GM23338 (cell line): ENCODE data around the gene NPY2R. TPM values are rescaled to one million over a fixed set of nuclear protein-coding genes. Genes with fewer than 3 reads are reported as not detected.

ENCODE experiments used
- ATAC-seq: fragments of 200-7000 bp; cut with Tn5 transposase; 3 replicates; pipeline ENCODE4 v1.9.1; 2020
- DNase-seq: peaks from one replicate; pipeline ENCODE4 v3.0.0-alpha.2; 2015; ENCODE audit warnings: low spot score
- H2AFZ ChIP-seq: fragments of 200-600 bp; sonication (generic); 2 replicates; pipeline ENCODE4 v1.8.0; 2016; ENCODE audit warnings: antibody characterized with exemption, mild to moderate bottlenecking, moderate library complexity
- H3F3A ChIP-seq: fragments of 200-600 bp; sonication (generic); replicated peaks from 2 replicates; pipeline ENCODE4 v1.8.0; 2017; ENCODE audit warnings: antibody characterized with exemption, mixed run types, low read depth
- H3K27ac ChIP-seq: fragments of 200-600 bp; sonication (generic); 2 replicates; pipeline ENCODE4 v1.6.1; 2016; ENCODE audit warnings: low read depth
- H3K27me3 ChIP-seq: fragments of 200-600 bp; sonication (generic); 2 replicates; pipeline ENCODE4 v1.8.0; 2016; ENCODE audit warnings: mild to moderate bottlenecking, mixed run types, moderate library complexity; ENCODE audit not compliant: insufficient read depth
- H3K36me3 ChIP-seq: fragments of 200-600 bp; sonication (generic); 2 replicates; pipeline ENCODE4 v1.8.0; 2016; ENCODE audit warnings: mild to moderate bottlenecking; ENCODE audit not compliant: insufficient read depth
- H3K4me1 ChIP-seq: fragments of 200-600 bp; sonication (generic); 2 replicates; pipeline ENCODE4 v1.8.0; 2016; ENCODE audit warnings: mild to moderate bottlenecking, moderate library complexity; ENCODE audit not compliant: insufficient read depth
- H3K4me2 ChIP-seq: fragments of 200-600 bp; sonication (generic); 2 replicates; pipeline ENCODE4 v1.7.1; 2017; ENCODE audit warnings: mixed run types
- H3K4me3 ChIP-seq: fragments of 200-600 bp; sonication (generic); 2 replicates; pipeline ENCODE4 v1.6.1; 2016; ENCODE audit warnings: mixed run types
- H3K79me2 ChIP-seq: fragments of 200-600 bp; sonication (generic); replicated peaks from 2 replicates; pipeline ENCODE4 v1.8.0; 2017; ENCODE audit warnings: mild to moderate bottlenecking; ENCODE audit not compliant: insufficient read depth
- H3K9me2 ChIP-seq: fragments of 200-600 bp; sonication (generic); 2 replicates; pipeline ENCODE4 v1.8.0; 2017; ENCODE audit not compliant: insufficient read depth
- H4K20me1 ChIP-seq: fragments of 200-600 bp; sonication (generic); replicated peaks from 2 replicates; pipeline ENCODE4 v1.8.0; 2017; ENCODE audit warnings: mild to moderate bottlenecking; ENCODE audit not compliant: insufficient read depth
- H3K27ac Mint-ChIP-seq: 2 replicates; pipeline ENCODE4 v1.8.0; 2020; ENCODE audit warnings: inconsistent platforms, mild to moderate bottlenecking, moderate library complexity, mixed read lengths
- H3K27me3 Mint-ChIP-seq: 3 replicates; pipeline ENCODE4 v1.8.0; 2022; ENCODE audit warnings: low read depth, mild to moderate bottlenecking, moderate library complexity, mixed read lengths, inconsistent platforms; ENCODE audit not compliant: insufficient read depth, poor library complexity
- H3K36me3 Mint-ChIP-seq: 3 replicates; pipeline ENCODE4 v1.8.0; 2021; ENCODE audit warnings: low read depth, mild to moderate bottlenecking, inconsistent platforms, moderate library complexity, mixed read lengths
- H3K4me1 Mint-ChIP-seq: 3 replicates; pipeline ENCODE4 v1.8.0; 2020; ENCODE audit warnings: mild to moderate bottlenecking, inconsistent platforms, mixed read lengths
- H3K4me3 Mint-ChIP-seq: 3 replicates; pipeline ENCODE4 v1.8.0; 2021; ENCODE audit warnings: moderate library complexity, mild to moderate bottlenecking, inconsistent platforms, mixed read lengths
- H3K9me3 Mint-ChIP-seq: 3 replicates; pipeline ENCODE4 v1.8.0; 2020; ENCODE audit warnings: moderate library complexity, mild to moderate bottlenecking, inconsistent platforms, mixed read lengths
- CREB1 ChIP-seq: fragments of 250-450 bp; sonication (Bioruptor Pico); IDR thresholded peaks from 2 replicates; pipeline ENCODE4 v1.5.0; 2020; ENCODE audit warnings: low read depth, mild to moderate bottlenecking, moderate library complexity
- CTCF ChIP-seq, 2 experiments: fragments of 200-600 bp in 1 of 2; sonication (generic) in 1 of 2; conservative IDR thresholded peaks; 2 replicates each; pipeline versions ENCODE4 v1.5.1 to v1.6.1; 2016 to 2017; ENCODE audit warnings: antibody characterized with exemption in 2 of 2, low read depth in 2 of 2, mild to moderate bottlenecking in 2 of 2, moderate library complexity in 1 of 2
- ETS1 ChIP-seq: IDR thresholded peaks from 2 replicates; pipeline ENCODE4 v1.6.1; 2016; ENCODE audit warnings: antibody characterized with exemption
- EZH2 ChIP-seq: fragments of 200-600 bp; sonication (generic); IDR thresholded peaks from one replicate; pipeline ENCODE4 v1.8.0; 2017; ENCODE audit warnings: antibody characterized with exemption, mild to moderate bottlenecking, low read depth; ENCODE audit not compliant: unreplicated experiment
- JUNB ChIP-seq: IDR thresholded peaks from one replicate; pipeline ENCODE4 v1.6.1; 2016; ENCODE audit warnings: antibody characterized with exemption; ENCODE audit not compliant: unreplicated experiment
- NANOG ChIP-seq: IDR thresholded peaks from 2 replicates; pipeline ENCODE4 v1.6.1; 2016; ENCODE audit warnings: antibody characterized with exemption, borderline replicate concordance
- POLR2AphosphoS5 ChIP-seq: IDR thresholded peaks from 2 replicates; pipeline ENCODE4 v1.6.1; 2016; ENCODE audit warnings: antibody characterized with exemption, low read depth
- REST ChIP-seq: IDR thresholded peaks from one replicate; pipeline ENCODE4 v1.6.1; 2018; ENCODE audit warnings: antibody characterized with exemption; ENCODE audit not compliant: unreplicated experiment
- STAT1 ChIP-seq: IDR thresholded peaks from one replicate; pipeline ENCODE4 v1.6.1; 2016; ENCODE audit warnings: antibody characterized with exemption; ENCODE audit not compliant: unreplicated experiment
- ZNF114 ChIP-seq: fragments of 250-450 bp; sonication (Bioruptor Pico); IDR thresholded peaks from 2 replicates; pipeline ENCODE4 v1.5.0; 2020; ENCODE audit warnings: mild to moderate bottlenecking, moderate library complexity
- ZNF331 ChIP-seq: fragments of 250-450 bp; sonication (Bioruptor Pico); IDR thresholded peaks from 2 replicates; pipeline ENCODE4 v1.5.0; 2020; ENCODE audit warnings: low read depth, mild to moderate bottlenecking, moderate library complexity
- ZNF462 ChIP-seq: fragments of 250-450 bp; sonication (Bioruptor Pico); IDR thresholded peaks from 2 replicates; pipeline ENCODE4 v1.5.0; 2020; ENCODE audit warnings: mild to moderate bottlenecking, moderate library complexity
- polyA plus RNA-seq: library from polyadenylated mRNA; unstranded; fragments of >200 nt; fragmentation: Nextera tagmentation; extraction: Ambion mirVana; gene quantifications from 2 replicates; pipeline ENCODE4 v1.2.1, GENCODE V29; 2016
- total RNA-seq: library from RNA; depleted of rRNA; stranded (reverse); fragments of >200 nt; shearing (Covaris generic); gene quantifications from 2 replicates; pipeline ENCODE4 v1.2.3, GENCODE V29; 2014

The NPY2R gene
- total and polyA plus RNA-seq, 2 experiments from 2014 or later = 0.26 to 0.59 TPM

GRCh38 chr4:155234206-155234605 is 25.8 kb downstream of the NPY2R start:
- no peaks in the 10 kb centered on the region for H3K9me2 ChIP-seq
- ATAC-seq (no peak), DNase-seq (no peak)
- H4K20me1 ChIP-seq = no peaks in the 10 kb centered on the region
- Mint-ChIP-seq H3K4me3 (no peak overlapping the region), H3K27ac (no peak overlapping the region), H3K9me3 (no peaks in the 10 kb centered on the region; the same call in 2 of the 3 replicates), H3K36me3 (no peaks in the 10 kb centered on the region; the same call in 2 of the 3 replicates), H3K27me3 (no peaks in the 10 kb centered on the region), H3K4me1 (no peaks in the 10 kb centered on the region)
- H3K27me3 ChIP-seq = no peaks in the 10 kb centered on the region
- no peaks in the 10 kb centered on the region for H3K36me3 ChIP-seq
- no peak overlapping the region for H3K27ac ChIP-seq
- no peaks in the 10 kb centered on the region for H3F3A ChIP-seq
- H3K4me3 ChIP-seq = no peak overlapping the region
- no peaks in the 10 kb centered on the region for H3K4me1 ChIP-seq
- TF ChIP-seq CREB1 (CRISPR knock-in tag) = no peak
- TF ChIP-seq NANOG = no peak
- TF ChIP-seq STAT1 = no peak
- TF ChIP-seq ZNF331 (CRISPR knock-in tag) = no peak
- TF ChIP-seq CTCF (conservative IDR thresholded peaks at IDR 0.05; ENCODE audit: low read depth in 2 of 2) = no peak
- TF ChIP-seq EZH2 = no peak
- no peak for TF ChIP-seq POLR2AphosphoS5
- TF ChIP-seq ZNF462 (CRISPR knock-in tag) = no peak
- no peak for TF ChIP-seq ETS1
- no peak for TF ChIP-seq JUNB
- TF ChIP-seq ZNF114 (CRISPR knock-in tag) = no peak
- no peak for TF ChIP-seq REST
- no peak overlapping the region for H3K4me2 ChIP-seq
- no peaks in the 10 kb centered on the region for H3K79me2 ChIP-seq
- H2AFZ ChIP-seq = no peak overlapping the region
